GM21529 (cell line): ENCODE results near the gene DMRT1.
"Not testable (repeated sequence)": the region's sequence is repeated elsewhere in the genome, so short reads cannot be mapped to it uniquely, and the experiment has no call there.

Source experiments
- ATAC-seq: cut with Tn5 transposase; IDR thresholded peaks from one replicate; pipeline ENCODE4 v1.9.1; 2021; ENCODE audit not compliant: unreplicated experiment

Gene DMRT1

GRCh38 chr9:995781-996180, 154.3 kb downstream of the DMRT1 start:
- ATAC-seq: no peak

DNA sequence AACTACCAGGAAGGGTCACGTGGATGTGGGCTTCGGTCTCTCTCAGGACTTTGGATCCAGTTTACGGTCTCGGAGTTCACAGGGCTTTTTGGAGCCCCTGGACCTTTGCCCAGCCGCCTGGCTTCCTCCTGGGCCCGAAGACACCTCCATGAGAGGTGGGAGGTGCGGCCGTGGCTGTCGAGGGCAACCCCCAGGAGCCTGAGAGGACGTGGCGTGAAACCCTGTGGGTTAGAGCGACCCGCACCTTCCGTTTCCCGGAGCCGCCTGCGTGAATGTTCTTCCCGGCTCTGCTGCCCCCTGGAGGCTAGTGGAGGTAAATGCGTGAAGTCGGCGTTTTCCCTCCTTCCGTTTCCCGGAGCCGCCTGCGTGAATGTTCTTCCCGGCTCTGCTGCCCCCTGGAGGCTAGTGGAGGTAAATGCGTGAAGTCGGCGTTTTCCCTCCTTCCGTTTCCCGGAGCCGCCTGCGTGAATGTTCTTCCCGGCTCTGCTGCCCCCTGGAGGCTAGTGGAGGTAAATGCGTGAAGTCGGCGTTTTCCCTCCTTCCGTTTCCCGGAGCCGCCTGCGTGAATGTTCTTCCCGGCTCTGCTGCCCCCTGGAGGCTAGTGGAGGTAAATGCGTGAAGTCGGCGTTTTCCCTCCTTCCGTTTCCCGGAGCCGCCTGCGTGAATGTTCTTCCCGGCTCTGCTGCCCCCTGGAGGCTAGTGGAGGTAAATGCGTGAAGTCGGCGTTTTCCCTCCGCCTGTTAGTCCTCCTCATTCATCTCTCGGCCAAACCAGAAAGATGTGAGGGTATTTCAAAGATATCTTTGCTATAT, 157.0 kb downstream of the DMRT1 start:
- not testable (repeated sequence) for ATAC-seq

GRCh38 chr9:1001838-1002237, 160.3 kb downstream of the DMRT1 start:
- ATAC-seq: no peak

GRCh38 chr9:1002678-1003077, 161.2 kb downstream of the DMRT1 start:
- ATAC-seq: no peak

GRCh38 chr9:1005043-1005667, 163.7 kb downstream of the DMRT1 start:
- peak; percentile 61 for ATAC-seq

DNA sequence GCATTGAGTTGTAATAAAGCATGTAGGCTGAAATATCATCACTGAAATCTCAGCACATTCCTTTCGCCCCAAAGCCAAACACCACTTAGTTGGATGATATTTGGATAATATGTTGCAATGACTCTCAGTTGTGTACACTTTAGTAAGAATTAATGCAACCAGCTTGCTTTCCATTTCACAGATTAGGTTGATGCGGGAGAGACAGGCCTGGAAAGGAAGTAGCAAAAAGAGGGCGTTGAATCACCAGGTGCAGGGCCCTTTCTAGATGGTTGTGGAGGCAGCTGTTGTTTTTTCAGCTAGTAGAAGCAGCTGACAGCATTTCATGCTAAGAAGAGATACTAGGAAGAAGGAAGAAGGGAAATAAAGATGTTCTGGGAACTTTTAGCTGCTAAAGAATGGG, 165.8 kb downstream of the DMRT1 start:
- no peak for ATAC-seq

DNA sequence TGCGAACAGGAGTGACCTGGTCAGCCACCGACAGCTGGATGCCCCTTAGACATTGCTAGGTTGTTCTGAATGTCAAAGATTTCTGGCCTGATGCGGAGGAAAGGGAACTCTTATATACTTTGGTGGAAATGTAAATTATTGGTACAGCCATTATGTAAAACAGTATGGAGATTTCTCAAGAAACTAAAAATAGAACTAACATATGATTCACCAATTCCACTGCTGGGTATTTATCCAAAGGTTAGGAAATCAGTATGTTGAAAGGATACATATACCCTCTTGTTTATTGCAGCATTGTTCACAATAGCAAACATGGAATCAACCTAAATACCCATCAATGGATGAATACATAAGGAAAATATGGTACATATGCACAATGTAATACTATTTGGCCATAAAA, 166.7 kb downstream of the DMRT1 start:
- no peak for ATAC-seq

DNA sequence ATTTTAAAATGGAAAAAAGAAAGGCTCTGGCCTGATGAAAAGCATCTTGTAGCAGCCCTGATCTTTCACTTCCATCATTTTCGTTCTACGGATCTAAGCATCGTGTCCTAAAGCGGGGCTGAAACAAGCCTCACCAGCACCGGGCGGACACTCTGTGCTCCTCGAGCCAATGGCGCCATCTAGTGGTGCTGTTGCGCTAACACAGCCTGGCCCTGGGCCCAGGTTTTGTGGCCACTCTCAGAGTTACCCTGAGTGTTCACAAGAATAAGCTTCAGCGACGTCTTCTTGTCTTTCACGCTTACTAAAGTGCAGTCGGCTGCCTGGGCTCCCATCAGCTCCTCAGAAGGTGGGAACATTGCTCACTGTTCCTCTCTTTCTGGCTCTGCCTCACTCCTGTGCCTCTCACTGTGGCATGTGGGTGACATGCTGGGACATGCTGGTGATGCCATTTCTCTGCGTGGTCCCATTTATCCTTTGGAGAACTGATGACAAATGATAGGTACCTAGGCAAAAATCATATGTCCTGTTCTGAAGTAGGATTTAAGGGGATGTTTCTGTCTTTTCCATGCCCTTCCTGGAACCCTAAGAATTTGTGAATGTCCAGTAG, 167.7 kb downstream of the DMRT1 start:
- peak; percentile 96 for ATAC-seq

DNA sequence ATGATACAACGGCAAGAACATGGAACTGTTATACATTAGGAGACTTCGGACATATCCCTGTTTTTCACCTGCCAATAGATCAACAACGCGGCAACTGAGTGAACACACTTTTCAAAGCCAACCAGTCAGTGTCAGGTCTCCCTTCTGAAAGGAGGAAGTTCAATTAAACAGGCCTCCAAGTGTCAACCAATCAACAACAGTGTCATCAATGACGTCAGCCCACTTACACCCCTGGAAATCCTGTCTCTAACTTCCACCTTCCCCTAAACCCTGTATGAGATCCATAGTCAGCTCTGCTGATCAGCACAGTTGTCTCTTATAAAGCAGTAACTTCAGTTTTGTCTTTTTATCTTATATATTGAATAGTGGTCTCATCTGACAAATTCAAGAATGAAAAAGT, 171.5 kb downstream of the DMRT1 start:
- no peak for ATAC-seq

DNA sequence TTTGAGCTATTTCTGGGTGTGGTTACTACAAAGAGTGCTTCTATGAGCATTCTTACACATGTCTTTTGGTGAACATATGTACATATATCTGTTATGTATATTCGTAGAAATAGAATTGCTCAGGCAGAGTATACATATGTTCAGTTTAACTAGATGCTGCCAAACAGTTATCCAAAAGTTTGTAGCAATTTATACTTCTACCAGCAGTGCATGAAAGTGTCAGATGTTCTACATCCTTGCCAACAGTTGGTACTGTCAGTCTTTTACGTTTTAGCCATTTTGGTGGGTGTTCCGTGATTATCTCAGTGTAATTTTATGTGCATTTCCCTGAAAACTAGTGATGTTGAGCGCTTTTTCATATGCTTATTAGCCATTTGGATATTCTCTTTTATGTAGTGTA, 172.7 kb downstream of the DMRT1 start:
- no peak for ATAC-seq

GRCh38 chr9:1014640-1015039, 173.1 kb downstream of the DMRT1 start:
- no peak for ATAC-seq

- no peak for ATAC-seq
Observed at GRCh38 chr9:1018121-1018520, 176.6 kb downstream of the DMRT1 start.
